H1 (cell line): ENCODE results near the gene VPS25. TPM values are rescaled to one million over a fixed set of nuclear protein-coding genes. Genes with fewer than 3 reads are reported as not detected.
A peak's percentile ranks its signal among the peaks of the same experiment; 100 is the strongest.

Experiments used
- CTCF ChIA-PET: fragments of 300-600 bp; sonication (Branson Sonifier 250); formaldehyde crosslinking; loops from one replicate; lab custom pipeline; 2021; ENCODE audit not compliant: partially characterized antibody; lab: Charles Lee
- POLR2A ChIA-PET: fragments of 300-600 bp; sonication (Branson Sonifier 250); formaldehyde crosslinking; loops from one replicate; lab custom pipeline; 2021; ENCODE audit warnings: inconsistent platforms; ENCODE audit not compliant: partially characterized antibody; lab: Charles Lee
- DNase-seq, 2 experiments: peaks; one replicate each; pipeline versions ENCODE4 v3.0.0 to v3.0.0-alpha.2; 2010 to 2022; ENCODE audit warnings: low spot score in 2 of 2, low read depth in 1 of 2, mixed read lengths in 1 of 2
- FAIRE-seq: peaks from 2 replicates; lab custom pipeline; 2011; peaks lifted over from hg19 to GRCh38; lab: Jason Lieb, UNC
- H2AFZ ChIP-seq: 2 replicates; pipeline ENCODE4 v1.8.1; 2012; ENCODE audit warnings: low read length, inconsistent platforms
- H2AK5ac ChIP-seq: 2 replicates; pipeline ENCODE4 v1.6.1; 2013; ENCODE audit warnings: low read depth, low read length
- H2BK120ac ChIP-seq: replicated peaks from 2 replicates; pipeline ENCODE3; 2013; ENCODE audit warnings: low read depth, low read length, inconsistent platforms
- H2BK12ac ChIP-seq: 2 replicates; pipeline ENCODE4 v1.6.1; 2013; ENCODE audit warnings: low read depth, low read length
- H2BK15ac ChIP-seq: 2 replicates; pipeline ENCODE4 v1.6.1; 2013; ENCODE audit warnings: low read length
- H2BK20ac ChIP-seq: 2 replicates; pipeline ENCODE4 v1.6.1; 2013; ENCODE audit warnings: low read length
- H2BK5ac ChIP-seq: 2 replicates; pipeline ENCODE4 v1.6.1; 2013; ENCODE audit warnings: low read depth, low read length
- H3K14ac ChIP-seq: 2 replicates; pipeline ENCODE4 v1.6.1; 2013; ENCODE audit warnings: inconsistent platforms; ENCODE audit not compliant: insufficient read length
- H3K18ac ChIP-seq: 2 replicates; pipeline ENCODE4 v1.6.1; 2013; ENCODE audit warnings: low read length; ENCODE audit errors: extremely low read depth
- H3K23ac ChIP-seq: 2 replicates; pipeline ENCODE4 v1.6.1; 2013; ENCODE audit warnings: inconsistent platforms; ENCODE audit not compliant: insufficient read length
- H3K23me2 ChIP-seq: 2 replicates; pipeline ENCODE4 v1.6.1; 2013; ENCODE audit warnings: low read depth, low read length
- H3K27ac ChIP-seq: 2 replicates; pipeline ENCODE4 v1.6.1; 2011; ENCODE audit warnings: low read depth, low read length, inconsistent platforms
- H3K27me3 ChIP-seq, 4 experiments: replicated peaks in 1 of 4; 1 replicate in 1 of 4; 2 replicates in 3 of 4; pipeline versions ENCODE4 v1.6.1 to v1.8.1; 2011 to 2013; ENCODE audit warnings: low read length in 3 of 4, mild to moderate bottlenecking in 3 of 4, inconsistent platforms in 2 of 4, mixed read lengths in 2 of 4, moderate library complexity in 1 of 4; ENCODE audit not compliant: control insufficient read depth in 3 of 4, insufficient read depth in 3 of 4; ENCODE audit errors: extremely low read depth in 1 of 4
- H3K36me3 ChIP-seq, 4 experiments: 2 replicates each; pipeline versions ENCODE4 v1.6.1 to v1.8.1; 2011 to 2013; ENCODE audit warnings: mild to moderate bottlenecking in 4 of 4, low read length in 3 of 4, moderate library complexity in 2 of 4, control low read depth in 1 of 4, inconsistent platforms in 1 of 4; ENCODE audit not compliant: insufficient read depth in 4 of 4, control insufficient read depth in 2 of 4
- H3K4ac ChIP-seq: replicated peaks from 2 replicates; pipeline ENCODE3; 2013; ENCODE audit warnings: low read length, low read depth, mixed read lengths, inconsistent platforms; ENCODE audit not compliant: insufficient read length
- H3K4me1 ChIP-seq, 4 experiments: replicated peaks in 1 of 4; 1 replicate in 1 of 4; 2 replicates in 3 of 4; pipeline versions ENCODE4 v1.6.1 to v1.8.1; 2011 to 2013; ENCODE audit warnings: low read length in 3 of 4, inconsistent platforms in 2 of 4, mixed read lengths in 1 of 4; ENCODE audit not compliant: insufficient read depth in 4 of 4, control insufficient read depth in 3 of 4
- H3K4me2 ChIP-seq, 2 experiments: 2 replicates each; pipeline versions ENCODE4 v1.6.1 to v1.8.1; 2011 to 2013; ENCODE audit warnings: low read depth in 2 of 2, low read length in 2 of 2, control low read depth in 1 of 2, inconsistent platforms in 1 of 2, mild to moderate bottlenecking in 1 of 2; ENCODE audit not compliant: insufficient read depth in 1 of 2
- H3K4me3 ChIP-seq, 4 experiments: fragments of 200-600, 300-600 bp in 1 of 4; sonication (generic), shearing (Covaris generic), sonication (Bioruptor Twin) in 1 of 4; 2 replicates each; pipeline versions ENCODE4 v1.5.1 to v1.8.1; 2011 to 2016; ENCODE audit warnings: low read length in 4 of 4, low read depth in 3 of 4, control low read depth in 2 of 4, inconsistent platforms in 2 of 4, mild to moderate bottlenecking in 2 of 4, mixed read lengths in 1 of 4, moderate library complexity in 1 of 4; ENCODE audit not compliant: insufficient read depth in 2 of 4; ENCODE audit errors: extremely low read depth in 1 of 4
- H3K56ac ChIP-seq: replicated peaks from 2 replicates; pipeline ENCODE3; 2013; ENCODE audit warnings: low read depth, mild to moderate bottlenecking, mixed read lengths, low read length, inconsistent platforms; ENCODE audit not compliant: insufficient read length
- H3K79me1 ChIP-seq: 2 replicates; pipeline ENCODE4 v1.6.1; 2013; ENCODE audit warnings: low read depth, low read length, control low read depth
- H3K79me2 ChIP-seq, 2 experiments: 2 replicates each; pipeline versions ENCODE4 v1.6.1 to v1.8.1; 2012 to 2013; ENCODE audit warnings: low read length in 2 of 2, mild to moderate bottlenecking in 2 of 2, inconsistent platforms in 1 of 2; ENCODE audit not compliant: insufficient read depth in 2 of 2, control insufficient read depth in 1 of 2
- H3K9ac ChIP-seq, 4 experiments: replicated peaks in 1 of 4; 1 replicate in 1 of 4; 2 replicates in 3 of 4; pipeline versions ENCODE4 v1.6.1 to v1.8.1; 2011 to 2013; ENCODE audit warnings: low read depth in 3 of 4, low read length in 3 of 4, control low read depth in 2 of 4, mild to moderate bottlenecking in 2 of 4, moderate library complexity in 2 of 4, inconsistent platforms in 1 of 4; ENCODE audit errors: extremely low read depth in 1 of 4
- H3K9me3 ChIP-seq, 2 experiments: 2 replicates each; pipeline versions ENCODE4 v1.6.1 to v1.8.1; 2012 to 2013; ENCODE audit warnings: mild to moderate bottlenecking in 2 of 2, moderate library complexity in 2 of 2, control low read depth in 1 of 2, inconsistent platforms in 1 of 2, low read depth in 1 of 2, low read length in 1 of 2, mixed read lengths in 1 of 2; ENCODE audit not compliant: insufficient read depth in 2 of 2
- H4K20me1 ChIP-seq, 2 experiments: replicated peaks in 1 of 2; 2 replicates each; pipeline versions ENCODE3 to v1.8.1; 2011 to 2013; ENCODE audit warnings: inconsistent platforms in 2 of 2, low read length in 2 of 2, mild to moderate bottlenecking in 1 of 2; ENCODE audit not compliant: insufficient read depth in 2 of 2, control insufficient read depth in 1 of 2
- H4K5ac ChIP-seq: 2 replicates; pipeline ENCODE4 v1.6.1; 2013; ENCODE audit warnings: low read length, low read depth, mixed read lengths, inconsistent platforms; ENCODE audit not compliant: insufficient read length
- H4K8ac ChIP-seq: 2 replicates; pipeline ENCODE4 v1.8.0; 2013; ENCODE audit warnings: mild to moderate bottlenecking, moderate library complexity, low read length, inconsistent platforms; ENCODE audit not compliant: insufficient read depth; ENCODE audit errors: extremely low read depth
- H4K91ac ChIP-seq: replicated peaks from 2 replicates; pipeline ENCODE3; 2013; ENCODE audit warnings: low read length, mixed read lengths, inconsistent platforms; ENCODE audit not compliant: insufficient read length
- ATF3 ChIP-seq: IDR thresholded peaks from 2 replicates; pipeline ENCODE4 v1.6.1; 2011; ENCODE audit warnings: low read depth, mild to moderate bottlenecking, low read length; ENCODE audit not compliant: insufficient read depth
- CBX5 ChIP-seq: fragments of 300-800, 300-1000 bp; sonication (generic); IDR thresholded peaks from 2 replicates; pipeline ENCODE4 v1.7.1; 2016; ENCODE audit warnings: antibody characterized with exemption, low read length, low read depth
- CEBPB ChIP-seq: IDR thresholded peaks from 2 replicates; pipeline ENCODE4 v1.6.1; 2012; ENCODE audit warnings: low read depth, low read length
- CREB1 ChIP-seq: IDR thresholded peaks from 2 replicates; pipeline ENCODE4 v1.6.1; 2012; ENCODE audit warnings: inconsistent platforms
- FOSL1 ChIP-seq: IDR thresholded peaks from 2 replicates; pipeline ENCODE4 v1.6.1; 2011; ENCODE audit warnings: mild to moderate bottlenecking, low read depth, low read length, moderate library complexity; ENCODE audit not compliant: insufficient read depth
- GTF2F1 ChIP-seq: IDR thresholded peaks from 2 replicates; pipeline ENCODE4 v1.6.1; 2012; ENCODE audit warnings: low read depth, low read length, improper control_type of control experiment, borderline replicate concordance
- JUN ChIP-seq: IDR thresholded peaks from 2 replicates; pipeline ENCODE4 v1.6.1; 2011; ENCODE audit warnings: low read depth, mild to moderate bottlenecking, improper control_type of control experiment, low read length
- KDM5A ChIP-seq: fragments of 200-600 bp; IDR thresholded peaks from 2 replicates; pipeline ENCODE4 v1.7.1; 2012; ENCODE audit warnings: mild to moderate bottlenecking, low read length, inconsistent platforms, mixed read lengths
- SUZ12 ChIP-seq: fragments of 200-600 bp; sonication (generic); IDR thresholded peaks from 2 replicates; pipeline ENCODE4 v1.6.1; 2012; ENCODE audit warnings: mild to moderate bottlenecking, inconsistent platforms, low read length, moderate library complexity, mixed read lengths
- TAF7 ChIP-seq: optimal IDR thresholded peaks from 2 replicates; pipeline ENCODE3; 2011; ENCODE audit warnings: low read depth, mild to moderate bottlenecking, inconsistent platforms, low read length, moderate library complexity, borderline replicate concordance
- WGBS, 2 experiments: shearing (Covaris generic) in 1 of 2; methylation state at CpG; one replicate each; pipeline versions ENCODE4 v1.1.6 to v1.1.7; 2013 to 2015; ENCODE audit warnings: low lambda C conversion rate in 2 of 2, mixed read lengths in 2 of 2, inconsistent platforms in 1 of 2, low coverage in 1 of 2, missing lambda C conversion rate in 1 of 2; ENCODE audit not compliant: insufficient replicate concordance in 2 of 2, insufficient coverage in 1 of 2, insufficient read length in 1 of 2; ENCODE audit errors: extremely low coverage in 1 of 2, missing lambda C conversion rate in 1 of 2; 5-methylcytosine and 5-hydroxymethylcytosine counted together
- polyA plus RNA-seq, 7 experiments: library from polyadenylated mRNA; depleted of rRNA in 3 of 7; stranded (reverse) in 5 of 7; unstranded in 2 of 7; fragments of >200 nt in 5 of 7; fragments of 200-250 nt in 2 of 7; gene quantifications; 1 replicate in 5 of 7; 2 replicates in 1 of 7; 4 replicates in 1 of 7; pipeline versions ENCODE4 v1.2.1 to v1.2.3, GENCODE V29; 2011 to 2013; ENCODE audit warnings: missing spikeins in 2 of 7, mixed read lengths in 2 of 7
- total RNA-seq: library from RNA; stranded (reverse); fragmentation: NEBNext Ultra II Directional; extraction: Animal tissue kit (Norgen Biotek cat#: 25700); gene quantifications from 2 replicates; pipeline ENCODE4 v1.2.1, GENCODE V29; 2021

VPS25 gene
- total and polyA plus RNA-seq, 2 of the 8 experiments (the other 6 are each of a cell fraction or from before 2014, with no cell fraction given), result 88.2 to 188 TPM

- H2BK12ac ChIP-seq, result 0 out of 2 replicates have a peak within 1 kb of the TSS, but pooled peaks have one; percentile 33
- peak in 1 of 2 experiments; percentile 79 for DNase-seq
- ChIA-PET CTCF (interaction anchor here (0.5 to 5.9 kb wide), 15 partner anchors 10 to 266 kb away, joined by 3 to 81 read pairs (median 4); partner anchors contain the start of genes BECN1, CNTD1, COA3 and PSMC3IP), POLR2A (interaction anchor here (0.7 to 4.3 kb wide), 15 partner anchors 9 to 183 kb away, joined by 3 to 46 read pairs (median 4); partner anchors contain the start of genes BECN1, PSMC3IP, PSME3 and RETREG3)
- FAIRE-seq, result no peak
- peaks cover 12 to 28% (median 24%) of the 10 kb centered on the region in 4 experiments for H3K27me3 ChIP-seq
- no peak within 1 kb of the TSS for H3K27ac ChIP-seq
- H3K4me3 ChIP-seq, result peak within 1 kb of the TSS; percentile 42 to 86 (median 60)
- H3K14ac ChIP-seq, result no peak within 1 kb of the TSS
- H4K5ac ChIP-seq, result no peak within 1 kb of the TSS
- H3K4me2 ChIP-seq, result peak within 1 kb of the TSS; percentile 79 to 83
- no peak within 1 kb of the TSS for H2AK5ac ChIP-seq
- no peaks in the 10 kb centered on the region for H4K20me1 ChIP-seq
- peak within 1 kb of the TSS in 3 of 4 experiments; percentile 14 to 59 (median 25); a peak in 1 of 7 replicates for H3K9ac ChIP-seq
- no peak within 1 kb of the TSS for H3K23ac ChIP-seq
- H3K79me2 ChIP-seq, result no peaks in the 10 kb centered on the region
- 5% methylated on average over 36 of the region's 92 CpGs; no CpG with 5 or more reads in 1 of the 2 experiments for WGBS, 2 experiments
- H4K8ac ChIP-seq, result peak within 1 kb of the TSS; percentile 73
- no peaks in the 10 kb centered on the region for H3K9me3 ChIP-seq
- no peak within 1 kb of the TSS for H3K4ac ChIP-seq
- no peak within 1 kb of the TSS; the same call in 1 of the 2 replicates for H2BK5ac ChIP-seq
- peak within 1 kb of the TSS; percentile 48; the same call in 1 of the 2 replicates for H2BK20ac ChIP-seq
- peaks cover 12% of the 10 kb centered on the region; the same call in 1 of the 2 replicates for H3K23me2 ChIP-seq
- no peak within 1 kb of the TSS for H3K56ac ChIP-seq
- peak within 1 kb of the TSS; percentile 90 for H2AFZ ChIP-seq
- no peak within 1 kb of the TSS; the same call in 1 of the 2 replicates for H2BK15ac ChIP-seq
- H3K79me1 ChIP-seq, result no peaks in the 10 kb centered on the region
- no peak within 1 kb of the TSS for H4K91ac ChIP-seq
- H2BK120ac ChIP-seq, result no peak within 1 kb of the TSS
- H3K36me3 ChIP-seq, result no peaks in the 10 kb centered on the region
- H3K18ac ChIP-seq, result peak within 1 kb of the TSS; percentile 82
- H3K4me1 ChIP-seq, result peaks cover 5 to 17% (median 9%) of the 10 kb centered on the region in 4 experiments
- TF ChIP-seq ATF3 (no peak), CEBPB (no peak), JUN (no peak), SUZ12 (0 out of 2 replicates have a peak, but pooled peaks have one; percentile 13), FOSL1 (no peak), TAF7 (no peak), CBX5 (no peak), GTF2F1 (no peak), KDM5A (no peak), CREB1 (0 out of 2 replicates have a peak, but pooled peaks have one; percentile 18)
These were observed 12.3 kb upstream of the VPS25 start, which contains the start of gene RAMP2 for GRCh38 chr17:42760652-42761581. TSS of gene RAMP2 (plus strand) at chr17:42761227. CDS start at chr17:42761262, 35 bp downstream.
